Stomach (tissue), 4 donors: ENCODE measurements around the gene ARMC10.

Experiments used
- EP300 ChIP-seq: sonication (generic); formaldehyde crosslinking; IDR thresholded peaks from one replicate; pipeline ENCODE4 v1.6.1; 2017; ENCODE audit warnings: antibody characterized with exemption
- POLR2A ChIP-seq, 4 donors: fragments of 450-650 bp; IDR thresholded peaks; one replicate each; pipeline ENCODE4 v1.6.1; 2016; ENCODE audit warnings: antibody characterized with exemption in 4 of 4, control low read depth in 2 of 4, mild to moderate bottlenecking in 1 of 4, moderate library complexity in 1 of 4
- POLR2AphosphoS5 ChIP-seq, 3 donors: sonication (generic); formaldehyde crosslinking; IDR thresholded peaks; one replicate each; pipeline ENCODE4 v1.6.1; 2016; ENCODE audit warnings: antibody characterized with exemption in 3 of 3
- TF ChIP-seq, protein P1 (sequence below), 7 experiments: fragments of 450-650 bp in 4 of 7; fragments of 200-600 bp in 3 of 7; sonication (generic) in 3 of 7; IDR thresholded peaks; one replicate each; pipeline ENCODE4 v1.5.1; 2016 to 2019; ENCODE audit warnings: antibody characterized with exemption in 7 of 7, control low read depth in 2 of 7, mild to moderate bottlenecking in 1 of 7

DNA sequence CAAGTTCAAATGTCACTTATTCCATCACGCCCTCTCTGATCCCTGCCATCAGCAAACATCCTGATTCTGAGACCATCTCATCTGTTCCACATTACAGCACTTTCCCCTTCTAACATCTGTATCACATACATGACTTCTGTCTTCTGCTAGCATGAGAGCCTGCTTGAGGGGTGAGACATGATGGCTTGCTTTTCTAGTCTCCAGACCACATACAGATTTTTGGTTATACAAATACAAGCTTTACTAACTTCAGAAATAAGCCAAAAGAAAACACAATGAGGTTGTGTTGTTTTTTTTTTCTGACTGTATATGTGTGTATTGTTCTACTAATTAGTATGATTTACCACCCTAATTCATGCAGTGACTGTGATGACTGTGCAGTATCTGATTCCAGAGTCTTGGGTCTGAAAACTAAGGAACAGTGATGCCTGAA is 39.7 kb downstream of the ARMC10 start:
- TF ChIP-seq, protein P1, sequence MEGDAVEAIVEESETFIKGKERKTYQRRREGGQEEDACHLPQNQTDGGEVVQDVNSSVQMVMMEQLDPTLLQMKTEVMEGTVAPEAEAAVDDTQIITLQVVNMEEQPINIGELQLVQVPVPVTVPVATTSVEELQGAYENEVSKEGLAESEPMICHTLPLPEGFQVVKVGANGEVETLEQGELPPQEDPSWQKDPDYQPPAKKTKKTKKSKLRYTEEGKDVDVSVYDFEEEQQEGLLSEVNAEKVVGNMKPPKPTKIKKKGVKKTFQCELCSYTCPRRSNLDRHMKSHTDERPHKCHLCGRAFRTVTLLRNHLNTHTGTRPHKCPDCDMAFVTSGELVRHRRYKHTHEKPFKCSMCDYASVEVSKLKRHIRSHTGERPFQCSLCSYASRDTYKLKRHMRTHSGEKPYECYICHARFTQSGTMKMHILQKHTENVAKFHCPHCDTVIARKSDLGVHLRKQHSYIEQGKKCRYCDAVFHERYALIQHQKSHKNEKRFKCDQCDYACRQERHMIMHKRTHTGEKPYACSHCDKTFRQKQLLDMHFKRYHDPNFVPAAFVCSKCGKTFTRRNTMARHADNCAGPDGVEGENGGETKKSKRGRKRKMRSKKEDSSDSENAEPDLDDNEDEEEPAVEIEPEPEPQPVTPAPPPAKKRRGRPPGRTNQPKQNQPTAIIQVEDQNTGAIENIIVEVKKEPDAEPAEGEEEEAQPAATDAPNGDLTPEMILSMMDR (IDR thresholded peaks at IDR 0.05), result no peak
- TF ChIP-seq POLR2A (IDR thresholded peaks at IDR 0.05) (no peak), POLR2AphosphoS5 (IDR thresholded peaks at IDR 0.05) (no peak), EP300 (no peak)
